Right lobe of liver (tissue), 6 donors: ENCODE data around the gene DDN. TPM values are rescaled to one million over a fixed set of nuclear protein-coding genes. Genes with fewer than 3 reads are reported as not detected.

ENCODE experiments used
- ATAC-seq, 4 donors: fragments of 200-7000 bp; cut with Tn5 transposase; one replicate each; pipeline ENCODE4 v1.9.1; 2020; ENCODE audit warnings: mild to moderate bottlenecking in 4 of 4, moderate library complexity in 4 of 4
- DNase-seq, 3 donors: peaks; one replicate each; pipeline ENCODE4 v3.0.0-alpha.2; 2020
- H3K27ac ChIP-seq, 3 donors: fragments of 200-600 bp; one replicate each; pipeline ENCODE4 v1.8.0; 2022
- H3K27me3 ChIP-seq, 2 donors: fragments of 200-600 bp; one replicate each; pipeline ENCODE4 v1.8.0; 2022
- H3K36me3 ChIP-seq, 4 donors: fragments of 200-600 bp; sonication (generic) in 1 of 4; one replicate each; pipeline versions ENCODE4 v1.5.1 to v1.8.0; 2017 to 2022; ENCODE audit warnings: control low read depth in 1 of 4
- H3K4me1 ChIP-seq, 4 donors: fragments of 200-600 bp; sonication (generic) in 1 of 4; one replicate each; pipeline versions ENCODE4 v1.5.1 to v1.8.0; 2017 to 2022; ENCODE audit warnings: control low read depth in 1 of 4
- H3K4me3 ChIP-seq, 3 donors: fragments of 200-600 bp; one replicate each; pipeline ENCODE4 v1.8.0; 2022
- H3K9me3 ChIP-seq, 4 donors: fragments of 200-600 bp; sonication (generic) in 1 of 4; one replicate each; pipeline versions ENCODE4 v1.5.1 to v1.8.0; 2017 to 2022; ENCODE audit warnings: control low read depth in 1 of 4
- CTCF ChIP-seq, 4 donors: fragments of 200-600 bp in 3 of 4; fragments of 450-650 bp in 1 of 4; IDR thresholded peaks; one replicate each; pipeline versions ENCODE4 v1.5.1 to v1.8.0; 2016 to 2022; ENCODE audit warnings: antibody characterized with exemption in 4 of 4, mild to moderate bottlenecking in 2 of 4
- POLR2A ChIP-seq: fragments of 450-650 bp; IDR thresholded peaks from one replicate; pipeline ENCODE4 v1.6.1; 2017; ENCODE audit warnings: antibody characterized with exemption, mild to moderate bottlenecking
- WGBS: methylation state at CpG from one replicate; pipeline ENCODE4 v1.1.6; 2018; ENCODE audit warnings: low coverage, low lambda C conversion rate; ENCODE audit not compliant: insufficient coverage; ENCODE audit errors: missing lambda C conversion rate; 5-methylcytosine and 5-hydroxymethylcytosine counted together
- intact Hi-C, 2 donors: fragments of 100-400 bp; cut with DNase I; formaldehyde crosslinking; loops; one replicate each; pipeline versions ENCODE4 v1.11.2 to v1.14.1; 2022
- total RNA-seq, 6 experiments: library from RNA; depleted of rRNA in 2 of 6; stranded (reverse); fragments of >200 nt in 2 of 6; fragmentation: NEBNext Ultra II Directional in 3 of 6; extraction: Animal tissue kit (Norgen Biotek cat#: 25700) in 3 of 6; gene quantifications; one replicate each; pipeline versions ENCODE4 v1.1.0 to v1.2.4, GENCODE V29; 2016 to 2023
- donor health status: DM: no; HTN: yes; CAD: no.
- donor health status: DM: no; HTN: no; CAD: no.
- donor health status: DM: no; HTN: no; CAD: no.
- donor health status: DM: no; HTN: yes; CAD: no.
- donor health status: DM: no; HTN: yes; CAD: no.

Gene DDN
- total RNA-seq, 6 experiments from 2014 or later: 0.18 to 0.19 TPM; not detected in 4

- Histone ChIP-seq H3K4me3 (peak overlapping the region in 1 of 3 donors; percentile 37), H3K36me3 (no peaks in the 10 kb centered on the region), H3K9me3 (no peaks in the 10 kb centered on the region), H3K27ac (no peak overlapping the region), H3K27me3 (peaks cover 0 to 3% of the 10 kb centered on the region in 2 donors), H3K4me1 (peaks cover 0 to 37% (median 4%) of the 10 kb centered on the region in 4 donors)
- TF ChIP-seq POLR2A: no peak
- peak; percentile 76 to 90 (median 84) for TF ChIP-seq CTCF (IDR thresholded peaks at IDR 0.05)
- intact Hi-C loops: no loop called here
- WGBS: 11% methylated on average over 15 of the region's 32 CpGs
- peak; percentile 77 to 84 (median 82) for DNase-seq
- ATAC-seq: peak; percentile 85 to 89 (median 87)
Observed at GRCh38 chr12:48995086-48995879, 3.9 kb downstream of the DDN start.

- no peaks in the 10 kb centered on the region for H3K9me3 ChIP-seq
- peaks cover 0 to 30% (median 4%) of the 10 kb centered on the region in 4 donors for H3K4me1 ChIP-seq
- no peak for ATAC-seq
- no peak for TF ChIP-seq POLR2A
- no peak for TF ChIP-seq CTCF (IDR thresholded peaks at IDR 0.05)
- no peak overlapping the region for H3K27ac ChIP-seq
- intact Hi-C loops: no loop called here
- DNase-seq: no peak
- no peaks in the 10 kb centered on the region for H3K36me3 ChIP-seq
- 5% methylated on average over 7 of the region's 32 CpGs for WGBS
- peaks cover 0 to 3% of the 10 kb centered on the region in 2 donors for H3K27me3 ChIP-seq
- H3K4me3 ChIP-seq: no peak overlapping the region
Observed at GRCh38 chr12:48994224-48995085, 4.7 kb downstream of the DDN start.

- no peak for DNase-seq
- Histone ChIP-seq H3K27me3 (peaks cover 0 to 3% of the 10 kb centered on the region in 2 donors), H3K4me3 (no peak overlapping the region), H3K9me3 (no peaks in the 10 kb centered on the region), H3K4me1 (peaks cover 0 to 27% (median 4%) of the 10 kb centered on the region in 4 donors), H3K27ac (no peak overlapping the region), H3K36me3 (no peaks in the 10 kb centered on the region)
- intact Hi-C loops: no loop called here
- ATAC-seq: no peak
- 74% methylated on average over 3 of the region's 3 CpGs for WGBS
- TF ChIP-seq POLR2A: no peak
- no peak for TF ChIP-seq CTCF (IDR thresholded peaks at IDR 0.05)
Observed at GRCh38 chr12:48993787-48994186, 5.4 kb downstream of the DDN start.

GRCh38 chr12:48991247-48992050 lies 7.7 kb downstream of the DDN start:
- Histone ChIP-seq H3K27me3 (peaks cover 0 to 3% of the 10 kb centered on the region in 2 donors), H3K4me3 (no peak overlapping the region), H3K9me3 (no peaks in the 10 kb centered on the region), H3K4me1 (peaks cover 0 to 10% (median 0%) of the 10 kb centered on the region in 4 donors), H3K36me3 (no peaks in the 10 kb centered on the region), H3K27ac (no peak overlapping the region)
- DNase-seq: no peak
- no peak for TF ChIP-seq CTCF (IDR thresholded peaks at IDR 0.05)
- TF ChIP-seq POLR2A: no peak
- intact Hi-C loops: no loop called here
- 39% methylated on average over 5 of the region's 8 CpGs for WGBS
- no peak for ATAC-seq
